Measurements from ENCODE around the gene LHFPL2.

GRCh38 chr5:78557601-78558000, 91.0 kb downstream of the LHFPL2 start:
- TF ChIP-seq, protein P1, sequence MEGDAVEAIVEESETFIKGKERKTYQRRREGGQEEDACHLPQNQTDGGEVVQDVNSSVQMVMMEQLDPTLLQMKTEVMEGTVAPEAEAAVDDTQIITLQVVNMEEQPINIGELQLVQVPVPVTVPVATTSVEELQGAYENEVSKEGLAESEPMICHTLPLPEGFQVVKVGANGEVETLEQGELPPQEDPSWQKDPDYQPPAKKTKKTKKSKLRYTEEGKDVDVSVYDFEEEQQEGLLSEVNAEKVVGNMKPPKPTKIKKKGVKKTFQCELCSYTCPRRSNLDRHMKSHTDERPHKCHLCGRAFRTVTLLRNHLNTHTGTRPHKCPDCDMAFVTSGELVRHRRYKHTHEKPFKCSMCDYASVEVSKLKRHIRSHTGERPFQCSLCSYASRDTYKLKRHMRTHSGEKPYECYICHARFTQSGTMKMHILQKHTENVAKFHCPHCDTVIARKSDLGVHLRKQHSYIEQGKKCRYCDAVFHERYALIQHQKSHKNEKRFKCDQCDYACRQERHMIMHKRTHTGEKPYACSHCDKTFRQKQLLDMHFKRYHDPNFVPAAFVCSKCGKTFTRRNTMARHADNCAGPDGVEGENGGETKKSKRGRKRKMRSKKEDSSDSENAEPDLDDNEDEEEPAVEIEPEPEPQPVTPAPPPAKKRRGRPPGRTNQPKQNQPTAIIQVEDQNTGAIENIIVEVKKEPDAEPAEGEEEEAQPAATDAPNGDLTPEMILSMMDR (IDR thresholded peaks at IDR 0.05) = no peak
- TF ChIP-seq POLR2A (IDR thresholded peaks at IDR 0.05) = no peak

Data from uterus (tissue), 2 donors.